ENCODE results near the gene QSOX1.

DNA sequence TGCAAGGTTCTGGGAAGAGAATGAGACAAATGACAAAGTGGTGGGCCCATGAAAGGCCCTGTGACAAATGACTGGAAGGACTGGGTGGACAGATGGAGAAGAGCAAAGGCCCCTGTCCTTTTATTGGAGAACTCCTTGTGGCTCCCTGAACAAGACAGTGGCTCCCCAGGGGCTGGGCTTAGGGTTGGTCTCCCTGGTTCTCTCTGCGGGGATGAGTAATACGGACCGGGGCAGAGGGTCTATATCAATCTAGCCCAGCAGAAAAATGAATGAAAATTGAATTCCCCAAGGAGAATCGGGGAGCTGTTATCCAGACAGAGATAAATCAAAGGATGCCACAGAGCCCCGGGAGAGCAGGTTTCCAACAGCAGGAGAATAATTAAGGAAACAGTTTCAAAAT lies 70.2 kb downstream of the QSOX1 start:
- TF ChIP-seq, protein P1, sequence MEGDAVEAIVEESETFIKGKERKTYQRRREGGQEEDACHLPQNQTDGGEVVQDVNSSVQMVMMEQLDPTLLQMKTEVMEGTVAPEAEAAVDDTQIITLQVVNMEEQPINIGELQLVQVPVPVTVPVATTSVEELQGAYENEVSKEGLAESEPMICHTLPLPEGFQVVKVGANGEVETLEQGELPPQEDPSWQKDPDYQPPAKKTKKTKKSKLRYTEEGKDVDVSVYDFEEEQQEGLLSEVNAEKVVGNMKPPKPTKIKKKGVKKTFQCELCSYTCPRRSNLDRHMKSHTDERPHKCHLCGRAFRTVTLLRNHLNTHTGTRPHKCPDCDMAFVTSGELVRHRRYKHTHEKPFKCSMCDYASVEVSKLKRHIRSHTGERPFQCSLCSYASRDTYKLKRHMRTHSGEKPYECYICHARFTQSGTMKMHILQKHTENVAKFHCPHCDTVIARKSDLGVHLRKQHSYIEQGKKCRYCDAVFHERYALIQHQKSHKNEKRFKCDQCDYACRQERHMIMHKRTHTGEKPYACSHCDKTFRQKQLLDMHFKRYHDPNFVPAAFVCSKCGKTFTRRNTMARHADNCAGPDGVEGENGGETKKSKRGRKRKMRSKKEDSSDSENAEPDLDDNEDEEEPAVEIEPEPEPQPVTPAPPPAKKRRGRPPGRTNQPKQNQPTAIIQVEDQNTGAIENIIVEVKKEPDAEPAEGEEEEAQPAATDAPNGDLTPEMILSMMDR (IDR thresholded peaks at IDR 0.05): no peak
- TF ChIP-seq POLR2AphosphoS5 (IDR thresholded peaks at IDR 0.05) (no peak), POLR2A (IDR thresholded peaks at IDR 0.05; ENCODE audit: low read depth) (no peak), EP300 (IDR thresholded peaks at IDR 0.05) (no peak)

Measured in esophagus muscularis mucosa (tissue), 4 donors.